HL-60 (cell line): ENCODE data around the gene EFHC2.

ENCODE experiments used
- DNase-seq, 2 experiments: peaks; one replicate each; pipeline ENCODE4 v3.0.0-alpha.2; 2010 to 2020; ENCODE audit warnings: low read depth in 1 of 2, low spot score in 1 of 2
- H3K27ac ChIP-seq: fragments of 250-450 bp; sonication (Bioruptor Pico); replicated peaks from 2 replicates; pipeline ENCODE4 v1.5.1; 2020; ENCODE audit warnings: mild to moderate bottlenecking, moderate library complexity
- H3K27me3 ChIP-seq: fragments of 250-450 bp; sonication (Bioruptor Pico); 2 replicates; pipeline ENCODE4 v1.5.1; 2021; ENCODE audit warnings: mild to moderate bottlenecking, moderate library complexity; ENCODE audit not compliant: insufficient read depth, poor library complexity, severe bottlenecking
- H3K4me3 ChIP-seq: replicated peaks from 2 replicates; pipeline ENCODE4 v1.5.1; 2011; ENCODE audit warnings: mild to moderate bottlenecking, control low read depth, low read length; ENCODE audit not compliant: insufficient read depth
- GABPA ChIP-seq: IDR thresholded peaks from 2 replicates; pipeline ENCODE4 v1.6.1; 2012; ENCODE audit warnings: low read depth
- POLR2AphosphoS5 ChIP-seq: IDR thresholded peaks from 2 replicates; pipeline ENCODE4 v1.6.1; 2012; ENCODE audit warnings: low read depth
- SPI1 ChIP-seq: IDR thresholded peaks from 2 replicates; pipeline ENCODE4 v1.6.1; 2012; ENCODE audit warnings: low read depth, mild to moderate bottlenecking, borderline replicate concordance
- TF ChIP-seq, protein P1 (sequence below): IDR thresholded peaks from one replicate; pipeline ENCODE4 v1.5.1; 2011; ENCODE audit warnings: low read length, control low read depth, inconsistent platforms; ENCODE audit not compliant: insufficient read depth
- TF ChIP-seq, protein P2 (sequence below): IDR thresholded peaks from 2 replicates; pipeline ENCODE4 v1.6.1; 2012; ENCODE audit warnings: low read depth; ENCODE audit not compliant: insufficient replicate concordance

Gene EFHC2

DNA sequence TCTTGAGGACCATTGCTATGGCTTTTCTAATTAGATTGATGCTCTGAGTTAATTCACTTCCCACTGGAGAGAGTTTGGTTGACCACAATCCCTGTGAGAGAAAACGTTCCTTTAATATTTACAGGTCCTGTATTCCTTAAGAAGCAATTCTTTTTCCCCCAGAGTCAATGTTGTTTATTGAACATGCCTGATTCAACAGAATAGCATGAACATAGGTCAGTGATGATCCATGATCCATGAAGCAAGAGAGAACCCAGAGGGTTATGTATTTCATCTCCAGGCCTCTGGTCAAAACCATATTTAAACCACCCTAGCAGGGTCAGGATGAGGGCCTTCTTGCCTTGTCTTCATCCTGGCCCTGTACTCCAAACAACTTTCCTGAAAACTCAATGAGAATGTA is 39.4 kb upstream of the EFHC2 start:
- no peak for DNase-seq
- H3K27me3 ChIP-seq: no peaks in the 10 kb centered on the region
- no peak overlapping the region for H3K4me3 ChIP-seq
- no peak overlapping the region for H3K27ac ChIP-seq
- TF ChIP-seq, protein P1, sequence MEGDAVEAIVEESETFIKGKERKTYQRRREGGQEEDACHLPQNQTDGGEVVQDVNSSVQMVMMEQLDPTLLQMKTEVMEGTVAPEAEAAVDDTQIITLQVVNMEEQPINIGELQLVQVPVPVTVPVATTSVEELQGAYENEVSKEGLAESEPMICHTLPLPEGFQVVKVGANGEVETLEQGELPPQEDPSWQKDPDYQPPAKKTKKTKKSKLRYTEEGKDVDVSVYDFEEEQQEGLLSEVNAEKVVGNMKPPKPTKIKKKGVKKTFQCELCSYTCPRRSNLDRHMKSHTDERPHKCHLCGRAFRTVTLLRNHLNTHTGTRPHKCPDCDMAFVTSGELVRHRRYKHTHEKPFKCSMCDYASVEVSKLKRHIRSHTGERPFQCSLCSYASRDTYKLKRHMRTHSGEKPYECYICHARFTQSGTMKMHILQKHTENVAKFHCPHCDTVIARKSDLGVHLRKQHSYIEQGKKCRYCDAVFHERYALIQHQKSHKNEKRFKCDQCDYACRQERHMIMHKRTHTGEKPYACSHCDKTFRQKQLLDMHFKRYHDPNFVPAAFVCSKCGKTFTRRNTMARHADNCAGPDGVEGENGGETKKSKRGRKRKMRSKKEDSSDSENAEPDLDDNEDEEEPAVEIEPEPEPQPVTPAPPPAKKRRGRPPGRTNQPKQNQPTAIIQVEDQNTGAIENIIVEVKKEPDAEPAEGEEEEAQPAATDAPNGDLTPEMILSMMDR: no peak
- TF ChIP-seq GABPA: no peak
- TF ChIP-seq, protein P2, sequence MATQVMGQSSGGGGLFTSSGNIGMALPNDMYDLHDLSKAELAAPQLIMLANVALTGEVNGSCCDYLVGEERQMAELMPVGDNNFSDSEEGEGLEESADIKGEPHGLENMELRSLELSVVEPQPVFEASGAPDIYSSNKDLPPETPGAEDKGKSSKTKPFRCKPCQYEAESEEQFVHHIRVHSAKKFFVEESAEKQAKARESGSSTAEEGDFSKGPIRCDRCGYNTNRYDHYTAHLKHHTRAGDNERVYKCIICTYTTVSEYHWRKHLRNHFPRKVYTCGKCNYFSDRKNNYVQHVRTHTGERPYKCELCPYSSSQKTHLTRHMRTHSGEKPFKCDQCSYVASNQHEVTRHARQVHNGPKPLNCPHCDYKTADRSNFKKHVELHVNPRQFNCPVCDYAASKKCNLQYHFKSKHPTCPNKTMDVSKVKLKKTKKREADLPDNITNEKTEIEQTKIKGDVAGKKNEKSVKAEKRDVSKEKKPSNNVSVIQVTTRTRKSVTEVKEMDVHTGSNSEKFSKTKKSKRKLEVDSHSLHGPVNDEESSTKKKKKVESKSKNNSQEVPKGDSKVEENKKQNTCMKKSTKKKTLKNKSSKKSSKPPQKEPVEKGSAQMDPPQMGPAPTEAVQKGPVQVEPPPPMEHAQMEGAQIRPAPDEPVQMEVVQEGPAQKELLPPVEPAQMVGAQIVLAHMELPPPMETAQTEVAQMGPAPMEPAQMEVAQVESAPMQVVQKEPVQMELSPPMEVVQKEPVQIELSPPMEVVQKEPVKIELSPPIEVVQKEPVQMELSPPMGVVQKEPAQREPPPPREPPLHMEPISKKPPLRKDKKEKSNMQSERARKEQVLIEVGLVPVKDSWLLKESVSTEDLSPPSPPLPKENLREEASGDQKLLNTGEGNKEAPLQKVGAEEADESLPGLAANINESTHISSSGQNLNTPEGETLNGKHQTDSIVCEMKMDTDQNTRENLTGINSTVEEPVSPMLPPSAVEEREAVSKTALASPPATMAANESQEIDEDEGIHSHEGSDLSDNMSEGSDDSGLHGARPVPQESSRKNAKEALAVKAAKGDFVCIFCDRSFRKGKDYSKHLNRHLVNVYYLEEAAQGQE: no peak
- no peak for TF ChIP-seq SPI1
- no peak for TF ChIP-seq POLR2AphosphoS5

- no peaks in the 10 kb centered on the region for H3K27me3 ChIP-seq
- TF ChIP-seq SPI1: no peak
- TF ChIP-seq, protein P2: no peak
- TF ChIP-seq GABPA: no peak
- TF ChIP-seq, protein P1: no peak
- no peak for TF ChIP-seq POLR2AphosphoS5
- no peak overlapping the region for H3K27ac ChIP-seq
- no peak for DNase-seq
- no peak overlapping the region for H3K4me3 ChIP-seq
These were observed 9.3 kb upstream of the EFHC2 start for GRCh38 chrX:44352758-44353157.

GRCh38 chrX:44349561-44349960 is 6.1 kb upstream of the EFHC2 start:
- DNase-seq: no peak
- Histone ChIP-seq H3K27ac (no peak overlapping the region), H3K27me3 (no peaks in the 10 kb centered on the region), H3K4me3 (no peak overlapping the region)
- TF ChIP-seq, protein P2: no peak
- TF ChIP-seq POLR2AphosphoS5 (no peak), SPI1 (no peak), GABPA (no peak)
- TF ChIP-seq, protein P1: no peak
